Umbilical cord (tissue), 2 donors: ENCODE data around the gene KIAA0408. TPM values are rescaled to one million over a fixed set of nuclear protein-coding genes. Genes with fewer than 3 reads are reported as not detected.
"Not testable (repeated sequence)": the region's sequence is repeated elsewhere in the genome, so short reads cannot be mapped to it uniquely, and the experiment has no call there.

Experiments used
- DNase-seq: peaks from one replicate; pipeline ENCODE4 v3.0.0-alpha.2; 2015; ENCODE audit warnings: low spot score
- total RNA-seq: library from RNA; depleted of rRNA; stranded (reverse); fragments of >200 nt; gene quantifications from one replicate; pipeline ENCODE4 v1.2.3, GENCODE V29; 2014; ENCODE audit warnings: low replicate concordance; ENCODE audit not compliant: insufficient read depth

KIAA0408 gene
- total RNA-seq, 1 donor from 2014 or later = 2.9 TPM

DNA sequence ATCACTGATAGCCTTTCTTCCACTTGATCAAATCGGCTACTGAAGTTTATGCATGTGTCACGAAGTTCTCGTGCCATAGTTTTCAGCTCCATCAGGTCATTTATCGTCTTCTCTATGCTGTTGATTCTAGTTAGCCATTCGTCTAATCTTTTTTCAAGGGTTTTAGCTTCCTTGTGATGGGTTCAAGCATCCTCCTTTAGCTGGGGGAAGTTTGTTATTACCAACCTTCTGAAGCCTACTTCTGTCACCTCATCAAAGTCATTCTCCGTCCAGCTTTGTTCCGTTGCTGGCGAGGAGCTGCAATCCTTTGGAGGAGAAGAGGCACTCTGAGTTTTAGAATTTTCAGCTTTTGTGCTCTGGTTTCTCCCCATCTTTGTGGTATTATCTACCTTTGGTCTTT lies 47.2 kb downstream of the KIAA0408 start:
- not testable (repeated sequence) for DNase-seq

Other genes starting within 250 kb of the KIAA0408 start
- 54.9 TPM for gene RNF146, start 192.5 kb downstream of the KIAA0408 start, total RNA-seq
- 23.8 TPM for gene ECHDC1, start 115.8 kb downstream of the KIAA0408 start, total RNA-seq
- not detected for gene C6orf58, start 117.8 kb upstream of the KIAA0408 start, total RNA-seq